Measurements from ENCODE around the gene ELANE. TPM values are rescaled to one million over a fixed set of nuclear protein-coding genes. Genes with fewer than 3 reads are reported as not detected.

The ELANE gene
- total RNA-seq, 4 donors from 2014 or later: 0.51 to 1.9 TPM; not detected in 2

DNA sequence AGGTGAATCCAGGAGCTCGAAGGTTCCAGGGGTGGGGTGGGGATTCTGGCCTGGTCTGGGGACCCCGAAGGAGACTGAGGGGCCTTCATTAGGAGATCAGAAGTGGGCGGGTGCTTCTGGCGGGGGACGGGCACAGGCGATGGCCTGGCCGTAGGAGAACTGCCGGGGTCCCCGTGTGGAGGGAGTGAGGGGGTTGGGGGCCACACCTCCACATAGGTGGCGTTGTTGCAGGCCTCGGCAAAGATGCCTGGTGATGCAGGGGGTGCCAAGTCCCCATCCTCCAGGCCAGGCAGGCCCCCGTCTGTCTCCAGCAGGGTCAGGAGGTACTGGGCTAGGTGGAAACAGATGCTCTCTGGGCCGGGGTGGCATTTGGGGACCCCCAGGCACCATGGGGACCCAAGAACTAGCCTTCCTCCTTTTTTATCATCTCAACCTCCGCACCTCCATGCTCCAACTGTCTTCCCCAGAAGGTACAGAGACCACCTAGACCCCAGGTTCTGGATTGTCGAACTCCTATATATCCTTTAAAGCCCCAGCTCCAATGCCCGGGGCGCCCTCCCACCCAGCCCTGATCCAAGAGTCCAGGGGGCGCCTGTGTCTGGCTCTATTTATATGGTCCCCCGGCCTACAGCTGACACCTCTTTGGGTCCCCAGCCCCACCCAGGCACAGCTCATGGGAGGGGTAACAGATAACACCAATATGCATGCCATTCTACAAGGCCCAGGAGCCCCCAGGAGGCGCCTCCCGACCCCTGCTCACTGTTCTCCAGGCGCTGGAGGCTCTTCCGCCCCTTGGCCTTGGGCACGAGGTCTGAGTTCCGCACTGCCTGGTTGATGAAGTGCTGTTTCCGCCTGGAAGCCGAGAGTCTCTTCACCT is 49.4 kb downstream of the ELANE start:
- no peak for DNase-seq (ENCODE audit: low spot score in 2 of 2)
- no peak overlapping the region for H3K4me3 ChIP-seq (ENCODE audit: low read depth, poor library complexity, severe bottlenecking)
- 91 to 95% methylated on average over 27 of the region's 27 CpGs for WGBS, 2 donors
- no peak for TF ChIP-seq POLR2A (IDR thresholded peaks at IDR 0.05)
- TF ChIP-seq CTCF (IDR thresholded peaks at IDR 0.05): no peak
- intact Hi-C loops (cut with DNase I; ENCODE audit: low total_unique reads): no loop called here

- DNase-seq (ENCODE audit: low spot score in 2 of 2): no peak
- intact Hi-C loops (cut with DNase I; ENCODE audit: low total_unique reads): no loop called here
- WGBS, 2 donors: 81 to 91% methylated on average over 7 of the region's 7 CpGs
- no peak overlapping the region for H3K4me3 ChIP-seq (ENCODE audit: low read depth, poor library complexity, severe bottlenecking)
- TF ChIP-seq POLR2A (IDR thresholded peaks at IDR 0.05) (no peak), CTCF (IDR thresholded peaks at IDR 0.05) (no peak)
Observed at GRCh38 chr19:902093-902370, 49.9 kb downstream of the ELANE start.

- WGBS, 2 donors: 88 to 91% methylated on average over 14 of the region's 14 CpGs
- H3K4me3 ChIP-seq (ENCODE audit: low read depth, poor library complexity, severe bottlenecking): no peak overlapping the region
- no peak for DNase-seq (ENCODE audit: low spot score in 2 of 2)
- intact Hi-C loops (cut with DNase I; ENCODE audit: low total_unique reads): no loop called here
- no peak for TF ChIP-seq POLR2A (IDR thresholded peaks at IDR 0.05)
- TF ChIP-seq CTCF (IDR thresholded peaks at IDR 0.05): no peak
Observed at GRCh38 chr19:902446-903226, 50.5 kb downstream of the ELANE start.

GRCh38 chr19:903266-903797 is 51.2 kb downstream of the ELANE start:
- TF ChIP-seq CTCF (IDR thresholded peaks at IDR 0.05): no peak
- no peak for TF ChIP-seq POLR2A (IDR thresholded peaks at IDR 0.05)
- intact Hi-C loops (cut with DNase I; ENCODE audit: low total_unique reads): no loop called here
- 77 to 84% methylated on average over 32 of the region's 32 CpGs for WGBS, 2 donors
- H3K4me3 ChIP-seq (ENCODE audit: low read depth, poor library complexity, severe bottlenecking): no peak overlapping the region
- no peak for DNase-seq (ENCODE audit: low spot score in 2 of 2)

DNA sequence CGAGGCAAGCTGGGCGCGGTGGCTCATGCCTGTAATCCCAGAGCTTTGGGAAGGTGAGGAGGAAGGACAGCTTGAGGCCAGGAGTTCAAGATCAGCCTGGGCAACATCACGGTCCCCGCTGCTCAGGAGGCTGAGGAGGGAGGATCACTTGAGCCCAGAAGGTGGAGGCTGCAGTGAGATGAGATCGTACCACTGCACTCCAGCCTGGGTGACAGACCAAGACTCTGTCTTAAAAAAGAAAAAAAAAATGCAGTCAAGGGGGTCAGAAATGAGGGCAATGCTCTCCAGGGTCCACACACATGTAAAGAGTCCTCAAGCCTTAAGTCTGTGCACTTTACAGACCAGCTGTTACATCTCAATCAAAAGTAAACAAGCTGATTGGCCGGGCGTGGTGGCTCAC is 52.4 kb downstream of the ELANE start:
- intact Hi-C loops (cut with DNase I; ENCODE audit: low total_unique reads): no loop called here
- 91 to 93% methylated on average over 8 of the region's 8 CpGs for WGBS, 2 donors
- H3K4me3 ChIP-seq (ENCODE audit: low read depth, poor library complexity, severe bottlenecking): no peak overlapping the region
- no peak for TF ChIP-seq CTCF (IDR thresholded peaks at IDR 0.05)
- TF ChIP-seq POLR2A (IDR thresholded peaks at IDR 0.05): no peak
- DNase-seq (ENCODE audit: low spot score in 2 of 2): no peak

MicroRNAs within 50 kb of the gene (microRNA counts, 767-probe panel; counts per million panel counts)
- microRNA hsa-miR-3187-3p: 0 to 358 counts per million in 2 donors

Small RNA genes within 50 kb of the gene (microRNA-seq; reads per million reads assigned to microRNA genes)
- gene MIR3187 (ENCODE audit: borderline number of aligned reads in 1 of 2, borderline replicate concordance in 2 of 2): 0.57 to 2.0 reads per million in 2 donors
- 0 reads per million in 2 donors for gene MIR4745 (ENCODE audit: borderline number of aligned reads in 1 of 2, borderline replicate concordance in 2 of 2)

Other genes starting within 250 kb of the ELANE start
- gene POLRMT, start 218.8 kb upstream of the ELANE start, total RNA-seq: 10 to 100 TPM; 37.8 to 61.1 (median 46.9) TPM
- gene FGF22, start 212.4 kb upstream of the ELANE start, total RNA-seq: 10 to 100 TPM; 16.1 to 41.8 (median 25.6) TPM
- 100 to 1,000 TPM in 3 of 4 donors, 10 to 100 TPM in 1; 96.6 to 156 (median 126) TPM for gene RNF126, start 189.1 kb upstream of the ELANE start, total RNA-seq
- gene FSTL3, start 175.9 kb upstream of the ELANE start, total RNA-seq: 10 to 100 TPM; 14.4 to 51.6 (median 43.5) TPM
- gene PRSS57, start 156.9 kb upstream of the ELANE start, total RNA-seq: under 1 TPM in 1 of 4 donors, not detected in 3; 0.32 TPM
- gene PALM, start 143.4 kb upstream of the ELANE start, total RNA-seq: 10 to 100 TPM; 25.1 to 92.3 (median 41.9) TPM
- gene MISP, start 101.2 kb upstream of the ELANE start, total RNA-seq: 1 to 10 TPM in 2 of 4 donors, under 1 TPM in 2; 0.08 to 2.8 (median 0.92) TPM
- 100 to 1,000 TPM; 167 to 237 (median 205) TPM for gene PTBP1, start 54.9 kb upstream of the ELANE start, total RNA-seq
- not detected for gene PLPPR3, start 30.3 kb upstream of the ELANE start, total RNA-seq
- under 1 TPM in 2 of 4 donors, not detected in 2; 0.37 to 0.76 TPM for gene AZU1, start 24.5 kb upstream of the ELANE start, total RNA-seq
- gene PRTN3, start 11.3 kb upstream of the ELANE start, total RNA-seq: under 1 TPM in 1 of 4 donors, not detected in 3; 0.86 TPM
- 100 to 1,000 TPM; 263 to 871 (median 364) TPM for gene CFD, start 7.4 kb downstream of the ELANE start, total RNA-seq
- gene MED16, start 40.9 kb downstream of the ELANE start, total RNA-seq: 10 to 100 TPM; 41.7 to 62.3 (median 45.5) TPM
- gene RNU6-9, start 41.2 kb downstream of the ELANE start, total RNA-seq: not detected
- gene R3HDM4, start 60.9 kb downstream of the ELANE start, total RNA-seq: 10 to 100 TPM; 58.1 to 75.6 (median 65.8) TPM
- 1 to 10 TPM in 1 of 4 donors, under 1 TPM in 1, not detected in 2; 0.88 to 3.5 TPM for gene KISS1R, start 65.0 kb downstream of the ELANE start, total RNA-seq
- 1 to 10 TPM; 1.8 to 9.4 (median 5.6) TPM for gene ARID3A, start 73.7 kb downstream of the ELANE start, total RNA-seq
- gene WDR18, start 132.0 kb downstream of the ELANE start, total RNA-seq: 10 to 100 TPM; 29.0 to 66.9 (median 39.9) TPM
- gene GRIN3B, start 148.1 kb downstream of the ELANE start, total RNA-seq: not detected
- 100 to 1,000 TPM; 180 to 299 (median 226) TPM for gene TMEM259, start 168.8 kb downstream of the ELANE start, total RNA-seq
- gene RNU6-2, start 169.2 kb downstream of the ELANE start, total RNA-seq: not detected
- 10 to 100 TPM; 71.2 to 86.5 (median 79.7) TPM for gene CNN2, start 174.3 kb downstream of the ELANE start, total RNA-seq
- gene ABCA7, start 187.8 kb downstream of the ELANE start, total RNA-seq: 10 to 100 TPM; 30.3 to 39.8 (median 33.5) TPM
- gene ARHGAP45, start 214.9 kb downstream of the ELANE start, total RNA-seq: 10 to 100 TPM; 12.4 to 36.0 (median 14.4) TPM
- gene POLR2E, start 243.1 kb downstream of the ELANE start, total RNA-seq: 100 to 1,000 TPM in 3 of 4 donors, 10 to 100 TPM in 1; 93.3 to 198 (median 123) TPM